DMS 273 treated with DMSO at 0.1 percent for 48 hours (cell line): ENCODE measurements around the gene MYO18B.

Source experiments
- DNase-seq: peaks from one replicate; lab custom pipeline; 2025; lab: John Stamatoyannopoulos, UW

Gene MYO18B

DNA sequence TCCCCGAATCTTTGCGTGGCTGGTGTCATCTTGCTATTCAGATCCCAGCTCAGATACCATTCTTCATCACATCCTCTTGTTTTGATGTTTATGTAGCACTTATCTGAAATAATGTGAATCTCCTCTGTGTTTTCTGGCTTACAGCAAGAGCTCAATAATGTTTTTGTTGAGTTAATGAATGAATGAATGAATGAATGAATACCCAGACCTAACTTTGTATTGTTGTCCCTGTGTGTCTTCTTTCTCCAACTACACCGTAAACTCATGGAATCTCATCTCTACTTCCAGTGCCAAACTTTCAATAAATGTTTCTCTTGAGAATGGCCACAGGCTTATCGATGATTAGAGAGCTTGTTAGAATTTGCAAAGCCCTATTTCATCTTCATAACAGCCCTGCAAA, 110.2 kb downstream of the MYO18B start:
- no peak for DNase-seq

DNA sequence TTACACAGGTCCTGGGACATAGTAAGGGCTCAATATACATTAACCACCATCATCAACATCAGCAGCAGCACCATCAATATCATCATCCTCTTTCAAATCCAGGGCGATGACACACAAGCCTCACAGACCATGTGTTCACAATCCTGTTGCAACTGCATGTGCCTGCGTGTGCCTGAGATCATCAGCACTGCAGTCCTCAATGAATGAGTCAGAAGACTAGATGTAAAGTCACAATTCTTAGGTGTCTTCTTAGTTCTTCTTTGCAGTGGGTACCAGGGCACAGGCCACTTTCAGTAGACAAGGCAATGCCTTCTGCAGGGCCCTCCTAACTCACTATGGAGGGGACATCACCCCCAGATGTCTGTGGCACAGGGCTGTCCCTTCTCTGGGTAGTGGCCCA, 111.1 kb downstream of the MYO18B start:
- DNase-seq: no peak

DNA sequence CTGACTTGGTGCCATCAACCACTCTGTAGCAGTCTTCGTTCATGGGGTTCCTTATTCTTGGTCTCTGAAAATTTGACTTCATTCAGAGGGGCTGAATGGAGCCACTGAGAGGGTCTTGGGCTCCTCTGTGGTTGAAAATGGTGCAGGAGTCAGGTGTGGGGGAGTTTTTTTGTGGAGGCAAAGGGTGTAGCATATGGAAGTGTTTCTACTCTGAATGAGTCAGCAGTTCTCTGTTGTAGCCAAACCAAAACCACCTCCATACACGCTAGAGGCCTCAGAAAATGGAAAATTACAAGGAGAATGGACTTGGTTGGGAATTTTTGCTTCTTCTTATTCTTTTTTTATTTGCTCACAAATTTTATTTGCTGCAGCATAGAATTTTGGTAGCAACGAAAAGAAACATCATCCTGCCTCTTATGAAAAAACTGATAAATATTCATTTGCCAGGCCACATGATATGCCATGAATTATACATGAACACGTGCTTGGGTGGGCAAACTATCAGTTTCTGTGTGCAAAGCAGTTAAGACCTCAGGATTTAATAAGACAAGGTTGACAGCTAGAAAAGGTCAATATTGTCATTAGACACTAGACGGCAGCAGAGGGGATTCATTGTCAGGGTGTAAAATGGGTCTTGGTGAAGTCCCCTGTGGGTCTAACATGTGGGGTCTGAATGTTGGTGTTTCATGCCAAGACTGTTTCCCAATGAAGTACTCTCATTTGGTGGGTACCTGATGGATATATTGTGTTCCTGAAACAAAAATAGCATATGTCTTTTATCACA, 111.7 kb downstream of the MYO18B start:
- peak; percentile 6 for DNase-seq

DNA sequence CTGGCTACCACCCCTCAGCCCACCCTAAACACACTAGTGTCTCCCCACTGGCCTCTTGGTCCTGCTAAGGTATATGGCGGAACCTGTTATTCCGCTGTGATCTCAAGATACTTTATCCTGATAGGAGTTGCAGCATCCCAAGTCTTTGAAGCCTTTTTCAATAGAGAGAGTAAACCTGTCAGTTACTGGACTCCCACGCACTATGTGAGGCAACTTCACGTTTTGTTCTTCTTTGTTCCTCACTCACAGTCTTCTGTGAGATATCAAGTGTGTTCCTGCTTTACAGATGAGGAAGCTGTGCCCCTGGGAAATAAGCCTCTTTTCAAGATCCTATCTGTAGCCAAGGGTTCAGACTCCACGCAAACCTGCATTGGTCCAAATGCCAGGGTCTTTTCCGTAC, 127.8 kb downstream of the MYO18B start:
- no peak for DNase-seq

DNA sequence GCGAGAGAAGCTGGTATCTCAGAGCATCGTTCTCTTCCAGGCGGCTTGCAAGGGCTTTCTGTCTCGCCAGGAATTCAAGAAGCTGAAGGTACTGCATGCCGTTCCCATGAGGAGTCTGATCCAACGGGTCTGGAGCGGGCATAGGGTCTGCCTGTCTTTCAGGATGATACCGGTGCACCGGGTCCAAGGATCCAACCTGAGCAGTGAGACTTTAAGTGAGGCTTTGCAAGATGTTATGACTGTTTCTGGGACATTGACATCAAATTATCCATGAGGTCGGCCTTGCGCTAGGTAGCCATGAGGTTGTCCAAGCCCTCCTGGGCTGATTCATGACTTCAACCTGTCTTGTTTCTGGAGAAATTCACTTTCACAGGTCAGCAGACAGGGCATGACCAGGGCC, 132.3 kb downstream of the MYO18B start:
- DNase-seq: no peak

DNA sequence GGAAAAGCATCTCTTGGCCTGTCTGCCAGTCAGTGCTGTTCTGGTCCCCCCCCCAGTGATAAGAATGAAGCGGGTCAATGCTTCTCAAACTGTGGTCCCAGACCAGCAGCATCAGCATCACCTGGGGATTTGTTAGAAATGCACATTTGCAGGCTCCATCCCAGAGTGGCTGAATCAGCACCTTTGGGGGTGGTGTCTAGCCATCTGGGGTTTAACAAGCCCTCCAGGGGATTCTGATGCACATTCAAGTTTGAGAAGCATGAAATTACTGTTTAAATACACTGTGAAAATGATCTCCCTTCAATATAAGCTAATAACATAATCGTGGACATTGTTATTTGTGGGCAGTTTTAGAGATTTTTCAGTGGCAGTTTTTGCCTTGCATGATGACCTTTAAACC, 133.5 kb downstream of the MYO18B start:
- DNase-seq: no peak

DNA sequence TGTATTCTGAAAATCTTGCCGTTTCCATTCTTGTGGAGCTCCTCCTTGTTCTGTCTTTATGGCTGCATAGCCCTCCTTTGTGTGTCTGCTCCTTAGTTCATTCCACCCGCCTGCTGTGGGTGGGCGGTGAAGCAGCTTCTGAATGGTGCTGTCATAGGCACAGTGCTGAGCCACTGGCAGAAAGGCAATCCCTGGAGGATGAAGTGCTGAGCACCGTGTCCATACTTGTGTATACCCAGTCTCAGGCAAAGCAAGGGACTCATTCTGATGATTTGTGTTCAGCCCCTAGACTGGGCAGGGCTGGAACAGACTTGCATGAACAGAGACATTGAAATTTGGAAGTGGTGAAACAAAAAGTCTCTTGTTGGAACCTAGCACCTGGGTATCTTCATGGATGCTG, 134.9 kb downstream of the MYO18B start:
- DNase-seq: no peak

DNA sequence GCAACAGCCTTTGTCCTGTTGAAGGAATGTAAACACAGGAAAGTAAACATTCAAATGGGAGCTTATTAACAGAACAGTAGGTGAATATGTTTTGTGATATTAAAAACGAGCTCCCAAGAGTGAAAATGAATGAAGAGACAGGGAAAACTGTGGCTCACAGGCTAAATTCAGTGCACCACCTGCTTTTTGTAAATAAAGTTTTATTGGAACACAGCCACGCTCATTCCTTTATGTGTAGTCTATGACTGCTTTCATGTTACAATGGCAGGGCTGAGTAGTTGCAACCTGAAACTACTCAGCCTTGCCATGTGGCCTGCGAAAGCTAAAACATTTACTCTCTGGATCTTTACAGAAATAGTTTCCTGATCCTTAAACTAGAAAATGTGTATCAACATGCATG, 136.9 kb downstream of the MYO18B start:
- DNase-seq: no peak

DNA sequence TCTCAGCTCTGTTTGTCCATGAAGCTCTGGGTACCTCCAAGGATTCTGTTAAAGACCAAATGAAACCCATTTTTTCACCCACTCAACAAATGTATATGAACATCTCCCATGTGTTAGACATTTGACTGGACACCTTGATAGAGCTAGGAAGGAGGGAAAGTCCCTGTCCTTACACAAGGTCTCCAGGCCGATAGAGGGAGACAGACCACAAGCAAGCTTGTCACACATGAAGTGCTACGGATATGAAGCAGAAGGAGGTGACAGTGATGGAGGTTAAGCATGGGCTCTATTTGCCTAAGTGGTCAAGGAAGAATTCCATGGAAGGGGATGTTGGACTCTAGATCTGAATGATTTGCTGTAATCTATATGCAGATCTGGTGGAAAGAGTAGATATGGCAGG, 138.5 kb downstream of the MYO18B start:
- DNase-seq: no peak

DNA sequence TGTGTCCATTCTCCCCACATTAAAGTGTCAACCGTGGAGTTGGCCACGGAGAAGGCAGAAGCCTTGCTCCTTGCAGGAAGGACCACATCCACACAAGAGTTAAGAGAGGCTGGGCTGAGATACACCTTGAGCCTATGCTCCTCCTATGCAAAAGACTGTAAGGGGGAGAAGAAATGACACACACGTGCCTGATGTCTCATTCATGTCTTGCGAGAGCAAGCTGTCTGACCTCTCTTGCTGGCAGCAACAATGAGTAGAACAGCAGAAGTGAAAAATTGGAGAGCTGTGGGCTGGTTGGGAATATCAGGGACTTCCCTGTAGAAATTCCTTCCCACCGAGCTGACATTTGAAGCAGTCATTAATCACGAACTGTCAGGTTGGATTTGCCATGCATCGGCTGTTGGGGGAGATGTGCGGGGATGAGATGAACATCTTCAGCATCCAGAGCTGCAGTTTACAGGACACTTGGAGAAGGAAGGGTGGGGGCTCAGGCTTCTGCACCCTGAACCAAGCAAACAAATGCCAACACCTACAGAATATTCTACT, 139.3 kb downstream of the MYO18B start:
- no peak for DNase-seq

DNA sequence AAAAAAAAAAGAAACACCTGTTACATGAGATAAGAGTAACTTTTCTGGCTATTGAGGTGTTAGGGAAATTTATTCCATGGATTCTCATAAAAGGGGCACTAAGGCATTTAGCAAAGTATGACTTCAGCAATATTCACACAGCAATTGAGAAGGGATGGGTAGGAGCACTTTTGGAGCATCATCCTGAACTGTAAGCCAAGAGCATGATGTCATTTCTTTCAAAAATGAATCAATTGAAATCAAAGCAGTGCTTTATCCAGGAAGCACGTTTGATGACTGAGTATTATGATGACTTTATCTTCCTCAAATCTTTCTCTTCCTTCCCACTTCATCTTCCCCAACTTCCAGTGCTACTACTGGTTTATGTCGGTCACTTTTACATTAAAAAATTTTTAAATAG, 140.4 kb downstream of the MYO18B start:
- DNase-seq: no peak

DNA sequence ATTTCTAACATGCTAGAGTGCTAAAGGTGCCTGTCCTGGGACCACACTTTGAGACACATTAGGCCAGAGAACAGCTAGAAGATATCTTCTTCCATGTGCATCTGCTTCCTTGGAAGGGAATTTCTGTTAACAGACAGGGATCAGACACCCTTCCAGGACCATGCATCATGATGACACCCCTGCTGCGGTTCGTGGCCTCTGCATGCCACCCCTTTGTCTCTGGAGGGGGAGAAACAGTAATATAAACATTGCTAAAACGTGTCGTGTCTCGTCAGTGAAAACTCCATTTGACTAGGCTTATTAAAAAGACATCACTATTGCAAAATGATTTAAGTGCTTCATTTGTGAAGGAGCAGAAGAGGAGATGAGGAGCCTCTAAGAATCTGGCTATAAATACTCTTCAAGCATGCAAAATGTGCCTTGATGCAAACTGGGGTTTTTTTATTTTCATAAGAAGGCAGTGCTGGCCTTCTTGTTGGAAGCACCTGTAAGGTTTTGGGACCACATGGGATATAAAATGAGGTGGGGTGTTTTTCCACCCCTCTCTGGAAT, 141.6 kb downstream of the MYO18B start:
- no peak for DNase-seq

DNA sequence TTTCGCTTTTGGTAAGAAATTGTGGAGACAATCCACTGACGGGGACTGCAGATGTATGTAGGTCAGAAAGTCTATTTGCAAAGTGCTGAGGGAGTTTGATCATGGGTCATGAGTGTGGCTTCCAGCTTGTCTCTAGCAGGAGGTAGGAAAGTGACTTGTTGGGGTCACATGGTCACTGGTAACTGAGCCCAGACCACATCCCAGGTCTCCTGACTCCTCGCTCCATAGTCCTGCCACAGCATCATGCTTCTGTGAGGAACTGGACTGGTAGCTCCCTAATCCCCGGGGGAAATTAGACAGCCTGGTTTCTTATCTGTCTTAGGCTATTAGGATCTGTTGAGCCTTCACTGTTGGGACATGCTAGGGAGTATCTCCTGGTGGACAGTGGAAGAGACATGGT, 142.1 kb downstream of the MYO18B start:
- DNase-seq: no peak

DNA sequence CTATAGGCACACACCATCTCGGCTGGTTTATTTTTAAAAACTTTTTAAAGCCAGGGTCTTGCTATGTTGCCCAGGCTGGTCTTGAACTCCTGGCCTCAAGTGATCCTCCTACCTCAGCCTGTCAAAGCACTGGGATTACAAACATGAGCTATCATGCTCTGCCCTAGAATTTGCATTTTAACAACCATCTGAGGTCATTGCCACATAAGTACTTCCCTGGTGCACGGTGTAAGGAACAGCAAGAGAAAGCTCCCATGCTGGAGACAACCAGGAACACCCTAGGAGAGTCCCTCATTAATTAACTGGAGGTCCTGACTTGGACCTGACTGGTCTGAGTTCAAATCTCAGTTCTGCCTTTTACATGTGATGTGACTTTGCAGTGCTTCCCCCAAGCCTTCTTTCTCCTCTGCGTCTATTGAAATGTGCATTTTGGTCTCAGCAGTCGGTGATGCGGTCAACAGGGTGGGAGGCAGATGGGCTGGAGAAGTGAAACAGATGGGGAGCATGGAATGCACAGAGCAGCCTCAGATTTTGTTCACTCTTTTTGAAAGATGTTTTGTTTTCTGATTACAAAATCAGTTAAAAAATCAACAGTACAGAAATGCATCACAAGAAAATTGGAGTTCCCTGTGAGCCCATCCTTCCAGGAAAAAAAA, 146.5 kb downstream of the MYO18B start:
- DNase-seq: peak; percentile 17

DNA sequence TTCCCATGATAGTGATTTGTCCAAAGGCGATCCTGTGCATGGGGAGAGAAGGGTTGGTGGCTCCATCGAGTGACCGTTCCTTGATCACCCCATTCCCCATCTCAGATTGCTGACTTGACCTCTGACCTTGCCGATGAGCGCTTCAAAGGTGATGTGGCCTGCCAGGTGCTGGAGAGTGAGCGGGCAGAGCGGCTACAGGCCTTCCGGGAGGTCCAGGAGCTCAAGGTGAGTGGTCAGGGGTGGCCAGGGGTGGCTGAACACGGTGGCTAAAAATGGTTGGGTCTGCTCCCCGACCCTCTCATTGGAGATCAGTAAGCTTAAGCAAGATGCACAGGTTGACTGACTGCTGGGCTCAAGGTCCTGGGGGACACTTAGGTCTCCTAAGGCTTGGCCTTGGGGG, 148.7 kb downstream of the MYO18B start:
- DNase-seq: no peak

DNA sequence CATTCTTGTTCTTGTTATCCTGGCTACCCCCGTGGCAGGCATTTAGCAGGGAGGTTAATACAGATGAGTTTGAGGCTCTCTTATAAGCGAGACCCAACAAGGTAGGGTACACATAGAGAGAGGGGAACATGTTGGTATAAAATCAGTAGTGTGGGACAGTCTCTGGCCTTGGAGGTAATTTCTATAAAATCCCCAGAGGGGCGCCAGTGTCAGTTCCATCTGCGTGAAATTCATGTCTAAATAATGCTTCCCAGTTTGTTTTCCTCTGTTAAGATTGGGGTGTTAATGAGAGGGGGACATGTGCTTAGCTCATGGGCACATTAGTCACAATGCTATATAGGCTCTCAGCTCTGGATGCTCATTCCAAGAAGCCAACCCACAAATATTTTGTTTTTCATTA, 150.7 kb downstream of the MYO18B start:
- DNase-seq: no peak

DNA sequence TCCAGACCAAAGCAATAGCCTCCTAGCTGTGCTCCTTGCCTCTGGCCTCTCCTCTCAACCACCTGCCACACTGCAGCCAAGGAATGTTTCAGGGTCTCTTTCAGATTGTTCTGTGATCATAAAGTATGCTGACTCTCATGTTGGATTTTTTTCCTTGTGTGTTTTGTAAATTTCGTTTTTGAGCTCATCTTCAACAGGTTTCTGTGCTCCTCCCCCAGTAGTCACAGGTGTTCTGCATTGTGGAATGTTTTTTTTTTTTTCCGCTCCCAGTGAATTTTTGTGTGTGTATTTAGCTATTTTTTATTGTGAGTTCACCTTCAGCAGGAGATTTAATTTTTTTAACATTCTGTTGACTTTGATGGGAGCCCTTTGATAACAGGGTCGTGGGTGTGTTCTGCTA, 153.7 kb downstream of the MYO18B start:
- DNase-seq: no peak

DNA sequence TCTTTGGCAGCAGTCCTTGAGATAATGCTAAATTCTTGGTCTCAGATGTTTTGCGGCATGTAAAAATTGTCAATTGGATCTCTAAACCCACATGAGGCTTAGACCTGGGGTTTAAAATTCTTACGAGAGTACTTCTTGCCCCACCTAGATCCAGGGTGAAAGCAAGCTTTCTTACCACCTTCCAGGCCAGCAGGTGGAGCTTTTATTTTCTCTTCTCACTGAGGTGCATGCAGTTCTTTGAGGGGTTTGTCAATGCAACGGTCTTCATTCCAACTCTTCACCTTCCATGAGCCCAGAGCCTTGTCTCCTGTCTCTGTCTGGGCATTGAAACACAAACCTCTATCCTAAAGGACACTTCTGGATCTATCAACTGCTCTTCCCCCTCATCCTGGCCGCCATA, 154.1 kb downstream of the MYO18B start:
- no peak for DNase-seq

DNA sequence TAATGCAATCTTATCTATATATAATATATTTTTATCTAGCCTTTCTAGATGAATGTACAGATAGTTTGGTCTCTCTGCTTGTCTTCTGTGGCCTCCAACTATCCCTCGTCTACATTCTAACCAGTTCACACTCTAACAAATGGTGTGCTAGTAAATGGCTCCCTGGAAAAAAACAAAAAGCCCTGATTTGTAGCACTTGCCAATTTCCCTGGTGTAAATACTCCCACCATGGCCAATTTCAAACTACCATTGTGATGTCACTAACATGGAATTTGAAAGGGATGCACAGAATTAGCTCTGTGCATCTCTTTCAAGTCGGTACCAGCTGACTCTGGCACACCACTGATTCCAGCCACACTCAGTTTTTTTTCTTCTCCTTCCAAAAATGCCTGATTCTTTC, 154.6 kb downstream of the MYO18B start:
- DNase-seq: no peak

DNA sequence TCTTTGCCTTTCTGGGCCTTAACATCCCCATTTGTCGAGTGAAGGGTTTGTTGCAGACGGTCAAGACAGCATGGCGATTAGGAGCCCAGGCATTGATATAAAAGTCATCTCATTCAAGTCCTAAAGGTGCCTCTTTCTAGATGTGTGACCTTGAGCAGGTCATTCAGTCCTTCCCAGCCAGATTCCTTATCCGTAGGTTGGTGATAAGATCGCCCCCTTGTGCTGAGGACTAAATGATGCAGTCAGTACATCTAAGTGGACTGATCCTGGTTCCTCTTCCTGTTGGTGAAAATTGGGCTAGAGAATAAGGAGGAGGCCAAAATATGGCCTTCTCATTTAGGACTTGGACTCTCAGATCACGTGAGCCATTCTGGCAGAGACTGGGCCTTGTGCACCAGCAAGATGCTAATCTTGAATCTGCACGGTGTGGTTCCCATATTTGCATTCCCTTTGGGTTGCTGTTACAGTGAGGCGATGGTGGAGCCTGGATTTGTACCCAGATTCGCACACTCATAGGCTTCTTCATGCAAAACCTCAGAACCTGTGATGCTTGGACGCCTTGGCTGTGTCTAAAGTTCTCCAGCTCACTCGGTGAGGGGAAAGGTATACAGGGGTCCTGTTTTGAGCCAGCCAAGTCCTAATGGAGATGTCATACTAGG, 156.8 kb downstream of the MYO18B start:
- DNase-seq: no peak

DNA sequence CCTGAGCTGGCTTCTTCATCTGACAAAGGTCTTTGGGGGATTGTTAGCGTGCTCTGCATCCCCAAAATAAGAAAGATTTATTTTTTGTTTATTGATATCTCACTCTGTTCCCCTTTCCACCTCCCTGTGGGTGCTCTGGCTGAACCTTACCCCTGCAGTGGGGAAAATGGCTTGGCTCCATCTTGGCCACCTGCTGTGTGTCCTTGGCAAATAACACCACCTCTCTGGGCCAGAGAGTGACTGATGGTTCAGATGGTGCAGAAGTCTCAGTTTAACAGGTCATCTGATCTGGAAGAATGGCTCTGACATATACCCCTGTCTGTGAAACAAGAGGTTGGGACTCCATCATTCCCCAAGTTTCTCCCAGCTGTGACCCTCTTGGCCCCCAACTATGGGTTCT, 157.6 kb downstream of the MYO18B start:
- no peak for DNase-seq

DNA sequence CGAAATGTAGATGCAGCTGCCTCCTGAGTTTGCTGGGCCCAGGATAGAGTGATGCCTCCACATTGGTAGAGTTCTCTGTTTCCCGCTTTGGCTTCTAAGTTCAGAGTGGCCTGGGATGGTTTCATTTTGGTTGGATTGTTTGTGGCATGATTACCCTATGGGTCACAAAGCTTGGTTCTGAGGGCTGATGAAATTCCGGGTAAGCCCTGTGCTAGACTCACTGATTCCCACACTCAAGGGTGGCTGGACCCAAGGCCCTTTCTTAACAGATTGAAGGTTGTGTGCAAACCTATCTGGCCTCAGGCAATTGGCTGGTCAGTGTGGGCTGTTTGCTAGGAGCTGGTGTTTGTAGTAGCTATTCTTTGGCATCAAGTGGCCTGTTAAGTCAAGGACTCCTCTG, 158.4 kb downstream of the MYO18B start:
- no peak for DNase-seq

DNA sequence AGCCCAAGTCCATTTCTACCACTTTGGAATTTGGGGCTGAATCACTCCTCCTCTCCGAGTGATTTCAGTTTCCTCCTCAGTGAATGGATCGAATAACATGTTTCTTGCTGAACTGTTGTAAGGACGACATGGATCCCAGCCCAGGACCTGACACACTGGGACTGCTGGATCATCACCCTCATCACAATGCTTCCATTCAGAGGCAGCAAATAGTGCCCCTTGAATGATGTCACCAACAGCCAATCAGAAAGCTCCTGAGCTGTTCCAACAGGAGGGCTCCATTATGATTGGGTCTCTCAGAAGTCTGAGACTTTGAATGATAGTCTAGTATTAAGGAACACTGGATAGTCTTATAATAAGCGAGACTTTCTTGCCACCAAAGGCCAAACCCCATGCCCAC, 158.9 kb downstream of the MYO18B start:
- DNase-seq: no peak
